DND-41 (cell line): ENCODE results near the gene ARRB2.

Source experiments
- CTCF ChIP-seq: IDR thresholded peaks from 2 replicates; pipeline ENCODE4 v1.5.1; 2012; ENCODE audit warnings: borderline replicate concordance, low read length, moderate library complexity, mild to moderate bottlenecking; ENCODE audit not compliant: poor library complexity, severe bottlenecking; ENCODE audit errors: extremely low read depth
- EZH2 ChIP-seq: IDR thresholded peaks from 3 replicates; pipeline ENCODE4 v1.6.1; 2012; ENCODE audit warnings: borderline replicate concordance, low read depth, mild to moderate bottlenecking, moderate library complexity, low read length, inconsistent platforms; ENCODE audit not compliant: severe bottlenecking

GRCh38 chr17:4711661-4712181 lies 1.3 kb downstream of the ARRB2 start:
- TF ChIP-seq CTCF (no peak), EZH2 (no peak)
